ENCODE measurements around the gene BTBD16.

BTBD16 gene

GRCh38 chr10:122376364-122376961, 105.4 kb downstream of the BTBD16 start:
- DNase-seq = no peak

GRCh38 chr10:122379041-122379440, 107.9 kb downstream of the BTBD16 start:
- DNase-seq = no peak

DNA sequence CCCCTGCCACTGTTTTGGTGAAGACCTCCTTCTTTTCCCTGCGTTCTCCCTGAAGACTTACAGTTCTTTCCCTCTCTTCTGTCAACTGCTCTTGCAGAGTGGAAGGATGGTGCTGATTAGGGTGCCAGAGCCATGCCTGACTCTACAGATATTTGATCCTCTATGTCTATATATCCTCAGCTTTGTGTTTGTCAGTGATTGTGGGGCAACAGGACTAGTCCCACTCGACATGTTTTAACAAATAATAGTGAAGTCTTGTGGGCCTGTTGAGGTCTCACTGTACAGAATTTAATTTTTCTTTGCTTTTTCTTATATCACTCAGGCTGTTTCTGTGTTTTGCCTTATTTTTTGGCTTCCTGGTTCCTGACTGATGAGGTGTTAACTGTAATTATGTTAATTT, 108.4 kb downstream of the BTBD16 start:
- no peak for DNase-seq

GRCh38 chr10:122380703-122381102, 109.6 kb downstream of the BTBD16 start:
- no peak for DNase-seq

DNA sequence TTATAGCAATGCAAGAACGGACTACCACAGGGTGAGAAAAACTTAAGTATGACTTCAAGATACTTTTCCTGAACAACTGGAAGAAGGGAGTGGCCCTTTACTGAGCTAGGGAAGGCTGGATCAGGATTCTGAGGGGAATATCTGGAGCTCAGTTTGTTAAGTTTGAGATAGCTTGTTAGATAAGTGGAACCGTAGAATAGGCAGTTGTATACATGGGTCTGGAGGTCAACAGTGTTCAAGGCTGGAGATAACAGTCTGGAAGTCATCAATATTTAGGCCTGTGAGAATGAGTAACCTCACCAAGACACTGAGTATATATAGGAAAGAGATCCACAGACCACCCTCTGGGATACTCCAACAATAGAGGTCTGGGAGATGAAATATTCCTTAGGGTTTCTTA, 110.6 kb downstream of the BTBD16 start:
- no peak for DNase-seq

- no peak for DNase-seq
Measured at GRCh38 chr10:122386514-122386913, 115.4 kb downstream of the BTBD16 start.

DNA sequence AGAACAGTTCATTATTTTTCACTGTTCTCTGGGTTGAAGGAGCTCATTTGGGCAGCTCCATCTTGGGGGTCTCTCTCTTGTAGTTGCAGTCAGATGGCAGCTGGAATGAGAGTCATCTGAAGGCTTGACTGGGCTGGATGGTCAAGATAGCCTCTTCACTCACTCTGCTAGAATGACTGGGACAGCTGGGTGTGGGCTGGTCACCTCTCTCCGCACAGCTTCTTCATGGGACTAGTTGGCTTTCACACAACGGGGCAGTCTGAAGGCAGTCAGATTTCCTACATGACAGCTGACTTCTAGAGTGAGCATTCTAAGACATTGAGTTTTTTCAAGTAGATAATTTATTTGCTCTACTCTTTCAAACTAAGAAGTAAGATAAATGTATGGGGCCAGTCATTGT, 116.5 kb downstream of the BTBD16 start:
- DNase-seq = no peak

All from CD4-positive, alpha-beta T cell treated with Interleukin-12 subunit alpha and Interleukin-12 subunit beta, for 1 hour (primary cell).